ENCODE results near the gene PDE4B. TPM values are rescaled to one million over a fixed set of nuclear protein-coding genes. Genes with fewer than 3 reads are reported as not detected.
A peak's percentile ranks its signal among the peaks of the same experiment; 100 is the strongest.

PDE4B gene
- total and polyA plus RNA-seq, 2 donors from 2014 or later = 2.0 to 8.7 TPM

- intact Hi-C loops (cut with DNase I) = no loop called here
- peak overlapping the region; percentile 60 to 66 for H3K27ac ChIP-seq (ENCODE audit: low read depth in 2 of 2, low read length in 2 of 2)
- no peaks in the 10 kb centered on the region for H3K27me3 ChIP-seq (ENCODE audit: control insufficient read depth, insufficient read depth, low read length)
- FAIRE-seq (no peak), DNase-seq (no peak)
- no peaks in the 10 kb centered on the region for H3K9me3 ChIP-seq (ENCODE audit: control insufficient read depth in 2 of 3, insufficient read depth in 1 of 3, low read length in 3 of 3)
- no peak overlapping the region for H3K9ac ChIP-seq (ENCODE audit: low read length in 3 of 3)
- no peaks in the 10 kb centered on the region for H3K36me3 ChIP-seq (ENCODE audit: control insufficient read depth in 2 of 3, insufficient read depth in 3 of 3, low read length in 3 of 3)
- TF ChIP-seq CTCF (IDR thresholded peaks at IDR 0.05; ENCODE audit: borderline replicate concordance, extremely low read depth, insufficient read depth) = no peak
- H3K4me3 ChIP-seq (ENCODE audit: low read length in 3 of 3) = peak overlapping the region in 2 of 3 donors; percentile 61 to 72
- peaks cover 0 to 7% (median 0%) of the 10 kb centered on the region in 3 donors for H3K4me1 ChIP-seq (ENCODE audit: control insufficient read depth in 2 of 3, insufficient read depth in 2 of 3, low read depth in 1 of 3, low read length in 3 of 3)
These were observed 541.6 kb downstream of the PDE4B start for GRCh38 chr1:66334318-66334717.

DNA sequence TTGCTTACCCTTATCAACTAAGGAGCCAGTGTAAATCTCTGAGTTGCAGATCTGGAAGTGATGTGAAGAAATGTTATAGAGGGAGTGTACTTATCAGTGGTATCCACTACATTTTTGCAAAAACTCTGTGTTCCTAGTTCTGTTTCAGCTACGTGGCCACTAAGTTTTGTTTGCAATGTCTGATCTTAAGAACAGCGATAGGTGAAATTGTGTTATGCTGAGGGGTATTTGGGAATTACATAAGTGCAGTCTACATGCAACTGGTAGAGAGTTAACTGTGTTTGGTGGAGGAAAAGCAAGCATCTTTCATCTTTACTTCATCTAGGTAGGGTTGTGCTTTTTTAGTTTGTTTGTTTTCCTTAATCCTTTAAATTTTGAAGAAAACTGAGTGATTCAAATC lies 542.4 kb downstream of the PDE4B start:
- Histone ChIP-seq H3K27me3 (ENCODE audit: control insufficient read depth, insufficient read depth, low read length) (no peaks in the 10 kb centered on the region), H3K9ac (ENCODE audit: low read length in 3 of 3) (no peak overlapping the region), H3K4me1 (ENCODE audit: control insufficient read depth in 2 of 3, insufficient read depth in 2 of 3, low read depth in 1 of 3, low read length in 3 of 3) (peaks cover 0 to 7% (median 0%) of the 10 kb centered on the region in 3 donors), H3K36me3 (ENCODE audit: control insufficient read depth in 2 of 3, insufficient read depth in 3 of 3, low read length in 3 of 3) (no peaks in the 10 kb centered on the region), H3K9me3 (ENCODE audit: control insufficient read depth in 2 of 3, insufficient read depth in 1 of 3, low read length in 3 of 3) (no peaks in the 10 kb centered on the region), H3K4me3 (ENCODE audit: low read length in 3 of 3) (peak overlapping the region in 2 of 3 donors; percentile 3 to 15), H3K27ac (ENCODE audit: low read depth in 2 of 2, low read length in 2 of 2) (peak overlapping the region; percentile 38 to 78)
- intact Hi-C loops (cut with DNase I) = no loop called here
- no peak for TF ChIP-seq CTCF (IDR thresholded peaks at IDR 0.05; ENCODE audit: borderline replicate concordance, extremely low read depth, insufficient read depth)
- DNase-seq (no peak), FAIRE-seq (no peak)

GRCh38 chr1:66335859-66336640 lies 543.4 kb downstream of the PDE4B start:
- Histone ChIP-seq H3K27ac (ENCODE audit: low read depth in 2 of 2, low read length in 2 of 2) (peak overlapping the region; percentile 18 to 78), H3K9ac (ENCODE audit: low read length in 3 of 3) (no peak overlapping the region), H3K9me3 (ENCODE audit: control insufficient read depth in 2 of 3, insufficient read depth in 1 of 3, low read length in 3 of 3) (no peaks in the 10 kb centered on the region), H3K4me1 (ENCODE audit: control insufficient read depth in 2 of 3, insufficient read depth in 2 of 3, low read depth in 1 of 3, low read length in 3 of 3) (peaks cover 0 to 7% (median 0%) of the 10 kb centered on the region in 3 donors), H3K4me3 (ENCODE audit: low read length in 3 of 3) (peak overlapping the region in 1 of 3 donors; percentile 3), H3K36me3 (ENCODE audit: control insufficient read depth in 2 of 3, insufficient read depth in 3 of 3, low read length in 3 of 3) (no peaks in the 10 kb centered on the region), H3K27me3 (ENCODE audit: control insufficient read depth, insufficient read depth, low read length) (no peaks in the 10 kb centered on the region)
- peak in 2 of 5 donors; percentile 57 to 75 for DNase-seq
- intact Hi-C loops (cut with DNase I) = no loop called here
- TF ChIP-seq CTCF (IDR thresholded peaks at IDR 0.05; ENCODE audit: borderline replicate concordance, extremely low read depth, insufficient read depth) = no peak
- FAIRE-seq = no peak

All from kidney (tissue), 14 donors.